GM19397 (cell line): ENCODE data around the gene SLC41A2.
A peak's percentile ranks its signal among the peaks of the same experiment; 100 is the strongest.
"Not testable (repeated sequence)": the region's sequence is repeated elsewhere in the genome, so short reads cannot be mapped to it uniquely, and the experiment has no call there.

Source experiments
- ATAC-seq: cut with Tn5 transposase; IDR thresholded peaks from one replicate; pipeline ENCODE4 v1.9.1; 2021; ENCODE audit warnings: mild to moderate bottlenecking, moderate library complexity; ENCODE audit not compliant: unreplicated experiment

SLC41A2 gene

GRCh38 chr12:104964167-104964855 is 6.2 kb upstream of the SLC41A2 start:
- ATAC-seq: no peak

- ATAC-seq: no peak
Measured at GRCh38 chr12:104963757-104964156, 5.7 kb upstream of the SLC41A2 start.

- ATAC-seq: no peak
Measured at GRCh38 chr12:104960464-104960863, 2.4 kb upstream of the SLC41A2 start.

- ATAC-seq: no peak
Measured at GRCh38 chr12:104959335-104959841, 1.3 kb upstream of the SLC41A2 start.

GRCh38 chr12:104958805-104959334 is 780 bp upstream of the SLC41A2 start:
- ATAC-seq: no peak

GRCh38 chr12:104957719-104958000 is 430 bp downstream of the SLC41A2 start:
- peak; percentile 27 for ATAC-seq

GRCh38 chr12:104956870-104957718 is 996 bp downstream of the SLC41A2 start:
- no peak for ATAC-seq

GRCh38 chr12:104955703-104956102 is 2.4 kb downstream of the SLC41A2 start:
- ATAC-seq: no peak

GRCh38 chr12:104953323-104953722 is 4.8 kb downstream of the SLC41A2 start:
- no peak for ATAC-seq

- ATAC-seq: no peak
Measured at GRCh38 chr12:104952816-104953215, 5.3 kb downstream of the SLC41A2 start.

GRCh38 chr12:104951759-104952509 is 6.2 kb downstream of the SLC41A2 start:
- no peak for ATAC-seq

- ATAC-seq: not testable (repeated sequence)
Measured at GRCh38 chr12:104948716-104949115, 9.4 kb downstream of the SLC41A2 start.

GRCh38 chr12:104944252-104944651 is 13.8 kb downstream of the SLC41A2 start:
- ATAC-seq: no peak

GRCh38 chr12:104943401-104943800 is 14.7 kb downstream of the SLC41A2 start:
- not testable (repeated sequence) for ATAC-seq

GRCh38 chr12:104942075-104942474 is 16.0 kb downstream of the SLC41A2 start:
- no peak for ATAC-seq

- ATAC-seq: no peak
Measured at GRCh38 chr12:104941454-104941853, 16.6 kb downstream of the SLC41A2 start.

GRCh38 chr12:104939089-104939488 is 19.0 kb downstream of the SLC41A2 start:
- ATAC-seq: no peak

- ATAC-seq: no peak
Measured at GRCh38 chr12:104938371-104938770, 19.7 kb downstream of the SLC41A2 start.

- ATAC-seq: no peak
Measured at GRCh38 chr12:104935886-104936285, 22.2 kb downstream of the SLC41A2 start.

- ATAC-seq: no peak
Measured at GRCh38 chr12:104933778-104934177, 24.3 kb downstream of the SLC41A2 start.

- no peak for ATAC-seq
Measured at GRCh38 chr12:104933128-104933527, 25.0 kb downstream of the SLC41A2 start.
